Astrocyte (in vitro differentiated cells and primary cell): ENCODE data around the gene EFCAB10. TPM values are rescaled to one million over a fixed set of nuclear protein-coding genes. Genes with fewer than 3 reads are reported as not detected.

ENCODE experiments used
- DNase-seq: peaks from one replicate; pipeline ENCODE4 v3.0.0-alpha.2; 2010; ENCODE audit warnings: low read depth
- FAIRE-seq: peaks from 2 replicates; lab custom pipeline; 2011; peaks lifted over from hg19 to GRCh38; lab: Jason Lieb, UNC
- H2AFZ ChIP-seq: 2 replicates; pipeline ENCODE4 v1.6.0; 2012; ENCODE audit warnings: low read depth, low read length, inconsistent platforms
- H3K27ac ChIP-seq: 2 replicates; pipeline ENCODE4 v1.5.1; 2011; ENCODE audit warnings: low read depth, low read length, inconsistent platforms
- H3K27me3 ChIP-seq: 2 replicates; pipeline ENCODE4 v1.6.0; 2011; ENCODE audit warnings: low read length, inconsistent platforms; ENCODE audit not compliant: insufficient read depth
- H3K36me3 ChIP-seq: 2 replicates; pipeline ENCODE4 v1.5.1; 2011; ENCODE audit warnings: low read length, inconsistent platforms; ENCODE audit not compliant: insufficient read depth
- H3K4me1 ChIP-seq: 2 replicates; pipeline ENCODE4 v1.5.1; 2011; ENCODE audit warnings: low read length, inconsistent platforms; ENCODE audit not compliant: insufficient read depth
- H3K4me2 ChIP-seq: 2 replicates; pipeline ENCODE4 v1.6.0; 2012; ENCODE audit warnings: low read length, inconsistent platforms
- H3K4me3 ChIP-seq: 2 replicates; pipeline ENCODE4 v1.5.1; 2011; ENCODE audit warnings: low read depth, mild to moderate bottlenecking, low read length, inconsistent platforms; ENCODE audit not compliant: insufficient read depth
- H3K79me2 ChIP-seq: 2 replicates; pipeline ENCODE4 v1.6.0; 2012; ENCODE audit warnings: mild to moderate bottlenecking, low read length, inconsistent platforms; ENCODE audit not compliant: insufficient read depth
- H3K9ac ChIP-seq: 2 replicates; pipeline ENCODE4 v1.6.0; 2012; ENCODE audit warnings: mild to moderate bottlenecking, low read length, inconsistent platforms
- H3K9me3 ChIP-seq: 2 replicates; pipeline ENCODE4 v1.5.1; 2012; ENCODE audit warnings: low read depth, mild to moderate bottlenecking, low read length, inconsistent platforms; ENCODE audit not compliant: insufficient read depth
- H4K20me1 ChIP-seq: 2 replicates; pipeline ENCODE4 v1.6.0; 2012; ENCODE audit warnings: low read length, inconsistent platforms; ENCODE audit not compliant: insufficient read depth
- H3K27ac Mint-ChIP-seq: one replicate; pipeline ENCODE4 v1.8.0; 2021; ENCODE audit warnings: mild to moderate bottlenecking, mixed read lengths; ENCODE audit not compliant: unreplicated experiment
- H3K27me3 Mint-ChIP-seq: one replicate; pipeline ENCODE4 v1.8.0; 2021; ENCODE audit warnings: low read depth, mixed read lengths; ENCODE audit not compliant: unreplicated experiment
- H3K36me3 Mint-ChIP-seq: one replicate; pipeline ENCODE4 v1.8.0; 2021; ENCODE audit warnings: low read depth, mixed read lengths; ENCODE audit not compliant: unreplicated experiment
- H3K4me1 Mint-ChIP-seq: one replicate; pipeline ENCODE4 v1.8.0; 2021; ENCODE audit warnings: low read depth, mixed read lengths; ENCODE audit not compliant: unreplicated experiment
- H3K4me3 Mint-ChIP-seq: one replicate; pipeline ENCODE4 v1.8.0; 2021; ENCODE audit warnings: mild to moderate bottlenecking, moderate library complexity, mixed read lengths; ENCODE audit not compliant: unreplicated experiment
- H3K9me3 Mint-ChIP-seq: one replicate; pipeline ENCODE4 v1.8.0; 2021; ENCODE audit warnings: mild to moderate bottlenecking, mixed read lengths; ENCODE audit not compliant: unreplicated experiment
- EZH2 ChIP-seq: IDR thresholded peaks from 2 replicates; pipeline ENCODE4 v1.6.1; 2012; ENCODE audit warnings: mild to moderate bottlenecking, low read length, inconsistent platforms; ENCODE audit not compliant: insufficient read depth
- total RNA-seq: library from RNA; stranded (reverse); gene quantifications from 2 replicates; pipeline ENCODE4 v1.2.1, GENCODE V29; 2021
- TF ChIP-seq, protein P1 (sequence below): IDR thresholded peaks from 2 replicates; pipeline ENCODE4 v1.5.1; 2011; ENCODE audit warnings: low read depth, mild to moderate bottlenecking, inconsistent platforms, low read length, moderate library complexity; ENCODE audit not compliant: insufficient read depth

EFCAB10 gene
- total RNA-seq, 1 donor from 2014 or later: 0.52 TPM

DNA sequence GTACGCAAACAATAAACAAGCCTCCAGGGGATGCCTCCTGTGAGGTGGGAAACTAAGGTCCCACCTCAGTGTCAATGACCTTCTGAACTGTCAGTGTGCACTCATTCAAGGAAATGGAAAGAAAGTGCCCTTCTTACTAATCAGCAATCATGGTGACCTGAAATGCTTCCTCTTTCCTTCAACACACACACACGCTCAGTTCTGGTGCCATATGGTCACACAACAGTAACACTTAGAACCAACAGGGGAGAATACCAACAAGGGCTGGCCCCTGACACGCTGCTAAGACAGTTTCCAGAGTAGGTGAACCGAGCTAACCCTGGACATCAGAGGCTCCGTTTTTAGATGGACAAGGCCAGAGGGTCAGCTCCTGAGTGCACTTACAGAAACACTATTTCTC, 42.1 kb upstream of the EFCAB10 start:
- Histone ChIP-seq H3K9ac (no peak overlapping the region), H3K4me3 (no peak overlapping the region), H4K20me1 (no peaks in the 10 kb centered on the region), H3K27ac (no peak overlapping the region), H3K4me1 (no peaks in the 10 kb centered on the region), H3K9me3 (no peaks in the 10 kb centered on the region), H2AFZ (no peak overlapping the region), H3K4me2 (no peak overlapping the region), H3K79me2 (no peaks in the 10 kb centered on the region), H3K36me3 (no peaks in the 10 kb centered on the region), H3K27me3 (no peaks in the 10 kb centered on the region)
- Mint-ChIP-seq H3K4me3 (no peak overlapping the region), H3K4me1 (no peaks in the 10 kb centered on the region), H3K27me3 (no peaks in the 10 kb centered on the region), H3K36me3 (peaks cover 8% of the 10 kb centered on the region), H3K9me3 (peaks cover 2% of the 10 kb centered on the region), H3K27ac (no peak overlapping the region)
- TF ChIP-seq, protein P1, sequence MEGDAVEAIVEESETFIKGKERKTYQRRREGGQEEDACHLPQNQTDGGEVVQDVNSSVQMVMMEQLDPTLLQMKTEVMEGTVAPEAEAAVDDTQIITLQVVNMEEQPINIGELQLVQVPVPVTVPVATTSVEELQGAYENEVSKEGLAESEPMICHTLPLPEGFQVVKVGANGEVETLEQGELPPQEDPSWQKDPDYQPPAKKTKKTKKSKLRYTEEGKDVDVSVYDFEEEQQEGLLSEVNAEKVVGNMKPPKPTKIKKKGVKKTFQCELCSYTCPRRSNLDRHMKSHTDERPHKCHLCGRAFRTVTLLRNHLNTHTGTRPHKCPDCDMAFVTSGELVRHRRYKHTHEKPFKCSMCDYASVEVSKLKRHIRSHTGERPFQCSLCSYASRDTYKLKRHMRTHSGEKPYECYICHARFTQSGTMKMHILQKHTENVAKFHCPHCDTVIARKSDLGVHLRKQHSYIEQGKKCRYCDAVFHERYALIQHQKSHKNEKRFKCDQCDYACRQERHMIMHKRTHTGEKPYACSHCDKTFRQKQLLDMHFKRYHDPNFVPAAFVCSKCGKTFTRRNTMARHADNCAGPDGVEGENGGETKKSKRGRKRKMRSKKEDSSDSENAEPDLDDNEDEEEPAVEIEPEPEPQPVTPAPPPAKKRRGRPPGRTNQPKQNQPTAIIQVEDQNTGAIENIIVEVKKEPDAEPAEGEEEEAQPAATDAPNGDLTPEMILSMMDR: no peak
- TF ChIP-seq EZH2: no peak
- FAIRE-seq (no peak), DNase-seq (no peak)

GRCh38 chr7:105622106-105622731, 40.9 kb upstream of the EFCAB10 start:
- Histone ChIP-seq H3K27me3 (no peaks in the 10 kb centered on the region), H3K4me1 (no peaks in the 10 kb centered on the region), H3K36me3 (no peaks in the 10 kb centered on the region), H3K4me3 (no peak overlapping the region), H4K20me1 (no peaks in the 10 kb centered on the region), H3K27ac (no peak overlapping the region), H3K79me2 (no peaks in the 10 kb centered on the region), H3K4me2 (no peak overlapping the region), H3K9ac (no peak overlapping the region), H3K9me3 (no peaks in the 10 kb centered on the region), H2AFZ (no peak overlapping the region)
- Mint-ChIP-seq H3K4me3 (no peak overlapping the region), H3K27ac (no peak overlapping the region), H3K27me3 (no peaks in the 10 kb centered on the region), H3K36me3 (peaks cover 11% of the 10 kb centered on the region), H3K9me3 (peaks cover 2% of the 10 kb centered on the region), H3K4me1 (no peaks in the 10 kb centered on the region)
- TF ChIP-seq EZH2: no peak
- TF ChIP-seq, protein P1: no peak
- FAIRE-seq (no peak), DNase-seq (no peak)

- Mint-ChIP-seq H3K9me3 (peaks cover 2% of the 10 kb centered on the region), H3K27me3 (no peaks in the 10 kb centered on the region), H3K4me3 (no peak overlapping the region), H3K36me3 (peaks cover 9% of the 10 kb centered on the region), H3K27ac (no peak overlapping the region), H3K4me1 (no peaks in the 10 kb centered on the region)
- FAIRE-seq (no peak), DNase-seq (peak; percentile 43)
- TF ChIP-seq, protein P1: no peak
- no peak for TF ChIP-seq EZH2
- Histone ChIP-seq H3K4me3 (no peak overlapping the region), H3K9me3 (no peaks in the 10 kb centered on the region), H3K36me3 (no peaks in the 10 kb centered on the region), H3K27me3 (no peaks in the 10 kb centered on the region), H3K4me2 (no peak overlapping the region), H2AFZ (no peak overlapping the region), H3K4me1 (no peaks in the 10 kb centered on the region), H3K79me2 (no peaks in the 10 kb centered on the region), H4K20me1 (no peaks in the 10 kb centered on the region), H3K27ac (no peak overlapping the region), H3K9ac (no peak overlapping the region)
Observed at GRCh38 chr7:105621617-105622016, 40.3 kb upstream of the EFCAB10 start.
